GM12872 (cell line): ENCODE data around the gene TNFAIP8L3.

Source experiments
- TF ChIP-seq, protein P1 (sequence below): IDR thresholded peaks from 3 replicates; pipeline ENCODE4 v1.5.1; 2011; ENCODE audit warnings: low read depth, mild to moderate bottlenecking, low read length, moderate library complexity; ENCODE audit not compliant: insufficient read depth

Gene TNFAIP8L3

DNA sequence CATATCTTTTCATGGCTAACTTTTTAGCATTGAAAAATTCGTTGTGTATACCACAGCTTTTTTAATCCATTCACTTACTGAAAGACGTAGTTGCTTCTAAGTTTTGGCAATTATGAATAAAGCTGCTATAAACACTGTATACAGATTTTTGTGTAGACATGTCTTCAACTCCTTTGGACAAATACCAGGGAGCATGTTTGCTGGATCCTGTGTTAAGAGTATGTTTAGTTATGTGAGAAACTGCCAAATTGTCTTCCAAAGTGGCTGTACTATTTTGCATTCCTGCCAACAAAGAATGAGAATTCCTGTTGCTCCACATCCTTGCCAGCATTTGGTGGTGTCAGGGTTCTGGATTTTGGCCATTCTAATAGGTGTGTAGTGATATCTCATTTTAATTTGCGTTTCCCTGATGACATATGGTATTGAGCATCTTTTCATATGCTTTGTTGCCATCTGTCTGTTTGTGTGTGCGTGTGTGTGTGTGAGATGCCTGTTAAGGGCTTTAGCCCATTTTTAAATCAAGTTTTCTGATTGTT is 87.5 kb downstream of the TNFAIP8L3 start:
- TF ChIP-seq, protein P1, sequence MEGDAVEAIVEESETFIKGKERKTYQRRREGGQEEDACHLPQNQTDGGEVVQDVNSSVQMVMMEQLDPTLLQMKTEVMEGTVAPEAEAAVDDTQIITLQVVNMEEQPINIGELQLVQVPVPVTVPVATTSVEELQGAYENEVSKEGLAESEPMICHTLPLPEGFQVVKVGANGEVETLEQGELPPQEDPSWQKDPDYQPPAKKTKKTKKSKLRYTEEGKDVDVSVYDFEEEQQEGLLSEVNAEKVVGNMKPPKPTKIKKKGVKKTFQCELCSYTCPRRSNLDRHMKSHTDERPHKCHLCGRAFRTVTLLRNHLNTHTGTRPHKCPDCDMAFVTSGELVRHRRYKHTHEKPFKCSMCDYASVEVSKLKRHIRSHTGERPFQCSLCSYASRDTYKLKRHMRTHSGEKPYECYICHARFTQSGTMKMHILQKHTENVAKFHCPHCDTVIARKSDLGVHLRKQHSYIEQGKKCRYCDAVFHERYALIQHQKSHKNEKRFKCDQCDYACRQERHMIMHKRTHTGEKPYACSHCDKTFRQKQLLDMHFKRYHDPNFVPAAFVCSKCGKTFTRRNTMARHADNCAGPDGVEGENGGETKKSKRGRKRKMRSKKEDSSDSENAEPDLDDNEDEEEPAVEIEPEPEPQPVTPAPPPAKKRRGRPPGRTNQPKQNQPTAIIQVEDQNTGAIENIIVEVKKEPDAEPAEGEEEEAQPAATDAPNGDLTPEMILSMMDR = no peak
